Skeletal muscle tissue (tissue), 4 donors: Measurements from ENCODE around the gene SIM1. TPM values are rescaled to one million over a fixed set of nuclear protein-coding genes. Genes with fewer than 3 reads are reported as not detected.

Experiments used
- H3K27ac ChIP-seq: one replicate; pipeline ENCODE4 v1.7.0; 2013; ENCODE audit warnings: mild to moderate bottlenecking, low read depth, low read length, inconsistent platforms
- H3K27me3 ChIP-seq, 3 donors: one replicate each; pipeline ENCODE4 v1.7.0; 2013; ENCODE audit warnings: low read length in 3 of 3; ENCODE audit not compliant: control insufficient read depth in 3 of 3, insufficient read depth in 3 of 3
- H3K36me3 ChIP-seq, 3 donors: one replicate each; pipeline ENCODE4 v1.7.0; 2013; ENCODE audit warnings: low read length in 3 of 3; ENCODE audit not compliant: control insufficient read depth in 3 of 3, insufficient read depth in 3 of 3
- H3K4me1 ChIP-seq, 3 donors: one replicate each; pipeline ENCODE4 v1.7.0; 2013; ENCODE audit warnings: low read length in 3 of 3, mild to moderate bottlenecking in 3 of 3; ENCODE audit not compliant: control insufficient read depth in 3 of 3, insufficient read depth in 3 of 3
- H3K4me3 ChIP-seq, 3 donors: one replicate each; pipeline ENCODE4 v1.7.0; 2013; ENCODE audit warnings: low read length in 3 of 3
- H3K9ac ChIP-seq, 3 donors: one replicate each; pipeline ENCODE4 v1.7.0; 2013; ENCODE audit warnings: low read length in 3 of 3, mild to moderate bottlenecking in 3 of 3, moderate library complexity in 2 of 3, low read depth in 1 of 3
- H3K9me3 ChIP-seq, 3 donors: one replicate each; pipeline ENCODE4 v1.7.0; 2013; ENCODE audit warnings: low read length in 3 of 3; ENCODE audit not compliant: control insufficient read depth in 3 of 3
- total RNA-seq: library from RNA; depleted of rRNA; stranded (reverse); fragments of >200 nt; gene quantifications from one replicate; pipeline ENCODE4 v1.2.3, GENCODE V29; 2014
- donor health status: Osteomylitis.

SIM1 gene
- total RNA-seq, 1 donor from 2014 or later: 1.6 TPM

DNA sequence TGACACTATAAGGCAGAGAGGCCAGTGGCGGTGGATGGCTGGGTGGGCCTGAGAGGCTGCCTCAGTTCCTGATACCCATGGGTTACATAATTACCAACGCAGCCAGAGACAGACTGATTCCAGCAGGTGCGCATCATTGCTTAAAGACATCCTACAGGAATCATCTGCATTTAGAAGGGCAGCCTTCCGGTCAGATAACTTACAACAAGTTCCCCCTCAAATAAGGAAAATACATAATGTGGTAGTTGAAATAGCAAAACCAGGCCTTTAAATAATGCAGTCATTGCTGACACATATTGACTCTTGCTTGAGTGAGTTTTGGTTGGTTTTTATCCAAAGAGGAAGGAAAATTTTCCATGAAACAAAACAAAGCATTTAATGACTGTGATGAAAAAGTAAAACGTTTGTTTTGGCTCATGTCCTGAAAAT is 81.9 kb downstream of the SIM1 start:
- no peak overlapping the region for H3K9ac ChIP-seq
- H3K9me3 ChIP-seq: no peaks in the 10 kb centered on the region
- H3K27me3 ChIP-seq: no peaks in the 10 kb centered on the region
- H3K27ac ChIP-seq: no peak overlapping the region
- H3K4me1 ChIP-seq: no peaks in the 10 kb centered on the region
- H3K36me3 ChIP-seq: no peaks in the 10 kb centered on the region
- no peak overlapping the region for H3K4me3 ChIP-seq

DNA sequence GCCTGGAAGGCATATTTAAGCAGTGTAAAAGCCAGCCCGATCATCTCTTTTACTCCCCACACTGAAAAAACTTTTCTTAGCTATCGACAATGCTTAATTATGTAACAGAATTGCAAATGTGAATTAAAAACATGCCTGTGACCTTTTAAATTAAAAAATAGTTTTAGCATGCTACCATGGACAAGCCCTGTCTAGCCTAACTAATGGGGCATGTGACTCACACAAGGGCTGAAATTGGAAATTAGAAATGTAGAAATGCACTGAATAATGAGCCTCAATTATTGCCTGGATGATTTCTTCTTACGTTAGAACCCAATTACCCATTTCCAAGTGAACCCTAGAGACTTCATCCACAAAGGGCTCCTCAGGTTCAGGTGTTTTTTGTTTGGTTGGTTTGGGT is 82.7 kb downstream of the SIM1 start:
- H3K27me3 ChIP-seq: no peaks in the 10 kb centered on the region
- no peaks in the 10 kb centered on the region for H3K36me3 ChIP-seq
- no peaks in the 10 kb centered on the region for H3K4me1 ChIP-seq
- H3K9me3 ChIP-seq: no peaks in the 10 kb centered on the region
- no peak overlapping the region for H3K4me3 ChIP-seq
- H3K9ac ChIP-seq: no peak overlapping the region
- H3K27ac ChIP-seq: no peak overlapping the region

DNA sequence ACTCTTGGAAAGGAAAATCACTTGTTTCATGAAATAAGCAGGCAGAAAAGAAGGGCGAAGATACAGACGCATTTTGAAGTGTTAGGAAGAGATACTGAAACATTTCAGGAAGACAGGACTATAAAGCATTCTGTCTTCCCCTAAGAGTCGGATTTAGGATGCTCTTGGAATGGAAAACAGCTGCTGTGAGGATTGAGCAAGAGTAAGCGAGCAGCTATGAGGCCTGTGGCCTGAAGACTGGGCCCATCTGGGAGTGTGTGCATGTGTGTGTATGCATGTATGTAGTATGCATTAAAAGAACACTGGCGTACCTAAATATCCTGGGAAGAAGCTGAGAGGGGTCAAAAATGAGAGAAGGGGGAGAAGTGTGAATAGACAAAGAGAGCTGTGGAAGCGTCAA is 83.6 kb downstream of the SIM1 start:
- no peaks in the 10 kb centered on the region for H3K4me1 ChIP-seq
- H3K36me3 ChIP-seq: no peaks in the 10 kb centered on the region
- no peaks in the 10 kb centered on the region for H3K27me3 ChIP-seq
- H3K4me3 ChIP-seq: no peak overlapping the region
- no peak overlapping the region for H3K9ac ChIP-seq
- no peaks in the 10 kb centered on the region for H3K9me3 ChIP-seq
- no peak overlapping the region for H3K27ac ChIP-seq

DNA sequence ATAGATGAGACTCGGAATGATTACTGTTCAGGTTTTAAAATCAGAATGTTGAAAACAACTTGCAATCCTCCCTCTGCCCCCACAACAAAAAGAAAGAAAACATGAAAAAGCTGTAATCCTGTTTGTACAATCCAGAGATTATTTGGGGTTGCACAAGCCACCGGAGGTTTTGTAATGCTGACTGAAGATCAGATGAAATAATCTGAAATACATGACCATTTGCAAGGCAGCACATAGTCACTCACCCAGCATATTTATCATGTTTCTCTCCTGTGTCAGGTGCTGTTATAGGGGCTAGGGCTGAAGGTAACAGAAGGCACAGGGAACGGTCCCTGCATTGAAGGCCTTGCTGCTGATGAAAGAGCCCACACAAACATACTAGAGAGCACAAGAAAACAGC is 85.3 kb downstream of the SIM1 start:
- no peak overlapping the region for H3K4me3 ChIP-seq
- no peaks in the 10 kb centered on the region for H3K36me3 ChIP-seq
- H3K9me3 ChIP-seq: no peaks in the 10 kb centered on the region
- H3K27ac ChIP-seq: no peak overlapping the region
- no peaks in the 10 kb centered on the region for H3K4me1 ChIP-seq
- H3K9ac ChIP-seq: no peak overlapping the region
- no peaks in the 10 kb centered on the region for H3K27me3 ChIP-seq

DNA sequence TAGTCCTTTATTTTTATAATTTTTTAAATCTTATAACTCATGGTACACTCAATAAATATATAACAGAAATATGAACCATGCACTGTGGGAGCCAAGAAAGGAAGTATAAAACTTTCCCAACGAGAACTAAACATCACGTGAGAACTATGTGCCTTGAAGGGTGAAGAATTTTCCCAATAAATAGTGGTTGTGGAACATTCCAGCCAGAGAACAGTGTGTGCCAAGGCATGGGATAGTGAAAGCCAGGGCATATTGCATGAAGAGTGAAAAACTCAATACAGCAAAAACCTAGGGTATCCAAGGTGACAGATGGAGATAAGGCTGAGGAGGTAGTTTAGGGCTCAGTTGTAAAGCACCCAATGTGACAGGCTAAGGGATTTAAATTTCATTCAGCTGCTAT is 86.1 kb downstream of the SIM1 start:
- H3K27me3 ChIP-seq: no peaks in the 10 kb centered on the region
- no peak overlapping the region for H3K4me3 ChIP-seq
- no peak overlapping the region for H3K9ac ChIP-seq
- H3K36me3 ChIP-seq: no peaks in the 10 kb centered on the region
- no peaks in the 10 kb centered on the region for H3K9me3 ChIP-seq
- H3K27ac ChIP-seq: no peak overlapping the region
- no peaks in the 10 kb centered on the region for H3K4me1 ChIP-seq

DNA sequence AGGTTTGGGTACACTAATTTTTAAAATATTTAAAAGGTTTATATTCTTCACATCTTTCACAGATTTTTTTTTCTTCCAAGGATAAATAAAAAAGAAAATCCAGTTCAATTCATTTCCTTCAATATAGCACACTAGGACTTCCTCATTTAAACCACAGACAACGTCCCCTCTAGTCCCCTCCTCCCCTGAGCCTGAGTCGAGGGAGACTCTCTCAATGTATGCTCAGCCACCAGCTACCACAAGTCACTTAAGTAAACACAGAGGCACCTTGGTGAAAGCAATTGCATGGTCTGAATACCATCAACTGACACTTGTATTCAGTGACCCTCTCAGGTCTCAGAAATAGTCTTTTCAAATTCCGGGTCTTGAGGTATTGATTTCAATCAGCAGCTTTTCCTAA is 88.6 kb downstream of the SIM1 start:
- Histone ChIP-seq H3K9me3 (no peaks in the 10 kb centered on the region), H3K9ac (no peak overlapping the region), H3K36me3 (no peaks in the 10 kb centered on the region), H3K27ac (no peak overlapping the region), H3K4me3 (no peak overlapping the region), H3K4me1 (no peaks in the 10 kb centered on the region), H3K27me3 (no peaks in the 10 kb centered on the region)

DNA sequence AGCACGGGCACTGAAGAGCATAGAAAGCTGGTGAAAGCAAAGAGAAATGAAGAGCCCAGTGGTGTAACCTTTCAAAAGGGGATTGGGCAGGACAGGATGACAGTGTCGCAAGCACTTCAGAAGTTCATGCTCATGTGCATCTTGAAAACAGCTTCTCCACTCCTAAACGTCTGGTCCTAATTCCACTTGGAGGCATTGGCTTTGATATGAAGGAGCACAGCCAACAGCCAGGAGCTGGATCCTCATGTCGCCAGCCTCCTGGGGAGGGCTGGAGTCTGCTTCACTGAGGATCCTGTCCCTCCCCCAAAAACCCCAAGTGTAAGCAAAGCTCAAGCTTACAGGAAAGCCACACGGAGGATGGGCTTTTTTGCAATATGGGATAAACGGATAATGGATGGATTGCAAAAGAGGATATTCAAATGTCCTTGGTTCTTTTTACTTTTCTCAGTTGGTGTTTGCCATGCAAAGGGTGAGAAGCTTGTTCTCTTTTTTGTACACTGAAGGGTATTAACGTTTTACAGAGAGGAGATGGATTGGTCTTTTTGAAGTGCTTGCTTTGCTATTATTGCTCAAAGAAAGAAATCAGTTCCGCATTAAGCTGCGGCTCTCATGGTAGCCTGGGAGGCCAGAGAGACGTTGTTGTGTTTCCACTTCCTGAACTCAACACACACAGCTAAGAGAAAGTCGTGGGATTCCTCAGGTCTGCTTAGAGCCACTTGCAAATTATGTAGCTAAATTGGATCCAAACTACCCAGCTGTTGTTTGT is 92.2 kb downstream of the SIM1 start:
- Histone ChIP-seq H3K9ac (no peak overlapping the region), H3K4me1 (no peaks in the 10 kb centered on the region), H3K9me3 (peaks cover 0 to 2% (median 0%) of the 10 kb centered on the region in 3 donors), H3K27me3 (no peaks in the 10 kb centered on the region), H3K27ac (no peak overlapping the region), H3K4me3 (no peak overlapping the region), H3K36me3 (no peaks in the 10 kb centered on the region)

DNA sequence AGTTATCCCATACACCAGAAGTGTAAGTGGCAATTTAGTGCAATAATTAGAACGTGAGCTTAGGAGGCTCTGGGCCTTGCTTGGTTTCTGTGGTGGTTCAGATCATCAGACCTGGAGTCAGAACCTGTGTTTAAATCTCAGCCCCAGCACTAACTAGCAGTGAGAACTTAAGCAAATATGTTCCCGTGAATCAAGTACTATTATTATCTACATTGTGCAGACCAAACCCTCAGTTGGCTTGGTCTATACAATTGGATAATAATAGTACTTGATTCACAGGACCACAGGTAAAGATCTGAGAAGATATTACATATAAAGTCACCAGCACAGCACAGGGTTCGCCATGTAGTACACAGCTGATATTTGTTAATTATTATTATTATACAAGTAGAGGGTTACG is 93.1 kb downstream of the SIM1 start:
- H3K36me3 ChIP-seq: no peaks in the 10 kb centered on the region
- H3K9ac ChIP-seq: no peak overlapping the region
- H3K27ac ChIP-seq: no peak overlapping the region
- peaks cover 0 to 2% (median 0%) of the 10 kb centered on the region in 3 donors for H3K9me3 ChIP-seq
- no peak overlapping the region for H3K4me3 ChIP-seq
- no peaks in the 10 kb centered on the region for H3K27me3 ChIP-seq
- H3K4me1 ChIP-seq: no peaks in the 10 kb centered on the region

DNA sequence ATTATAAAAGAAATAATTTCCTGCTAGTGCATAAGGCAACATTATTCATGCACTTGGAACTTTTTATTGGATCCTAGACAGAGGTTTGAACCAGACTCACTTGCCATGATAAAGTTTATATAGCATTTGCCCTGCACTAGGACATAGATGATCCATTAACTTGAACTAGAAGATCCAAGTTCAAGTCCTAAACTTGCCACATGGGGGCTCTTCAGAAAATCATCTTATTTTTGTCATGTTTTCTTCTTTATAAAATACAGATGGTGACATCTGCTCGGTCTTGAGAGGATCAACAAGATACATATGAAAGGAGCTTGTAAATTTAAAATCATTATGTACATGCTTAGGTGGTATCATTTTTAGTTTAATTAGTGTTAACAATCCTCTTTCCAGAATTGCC is 94.5 kb downstream of the SIM1 start:
- no peak overlapping the region for H3K9ac ChIP-seq
- H3K4me3 ChIP-seq: no peak overlapping the region
- no peaks in the 10 kb centered on the region for H3K4me1 ChIP-seq
- no peaks in the 10 kb centered on the region for H3K36me3 ChIP-seq
- no peak overlapping the region for H3K27ac ChIP-seq
- H3K9me3 ChIP-seq: peaks cover 0 to 2% (median 0%) of the 10 kb centered on the region in 3 donors
- H3K27me3 ChIP-seq: no peaks in the 10 kb centered on the region

DNA sequence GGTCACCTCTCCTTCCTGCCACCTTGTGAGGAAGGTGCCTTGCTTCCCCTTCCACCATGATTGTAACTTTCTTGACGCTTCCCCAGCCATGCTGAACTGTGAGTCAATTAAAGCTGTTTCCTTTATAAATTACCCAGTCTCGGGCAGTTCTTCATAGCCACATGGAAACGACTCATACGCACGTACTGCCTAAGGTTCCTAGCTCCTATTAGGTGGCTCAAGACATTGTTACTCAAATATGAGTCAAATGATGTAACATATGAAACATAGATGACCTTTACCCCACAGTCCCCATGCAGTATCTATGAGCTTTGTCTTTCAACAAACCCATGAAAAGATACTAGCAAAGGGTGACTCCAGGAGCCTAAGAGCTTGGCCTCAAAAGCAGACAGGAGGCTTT is 98.3 kb downstream of the SIM1 start:
- H3K9me3 ChIP-seq: peaks cover 0 to 2% (median 0%) of the 10 kb centered on the region in 3 donors
- H3K27ac ChIP-seq: no peak overlapping the region
- no peaks in the 10 kb centered on the region for H3K27me3 ChIP-seq

More for the DNA sequence above, 98.3 kb downstream of the SIM1 start:
- no peaks in the 10 kb centered on the region for H3K36me3 ChIP-seq
- no peaks in the 10 kb centered on the region for H3K4me1 ChIP-seq
- no peak overlapping the region for H3K9ac ChIP-seq
- no peak overlapping the region for H3K4me3 ChIP-seq
